DOHH2 (cell line): ENCODE measurements around the gene SLC7A7.

ENCODE experiments used
- H3F3A ChIP-seq: fragments of 200-600 bp; sonication (generic), shearing (Covaris generic); 2 replicates; pipeline ENCODE4 v1.6.0; 2016; ENCODE audit warnings: antibody characterized with exemption, mild to moderate bottlenecking; ENCODE audit not compliant: control insufficient read depth, insufficient read depth
- H3K27ac ChIP-seq: fragments of 200-600 bp; sonication (generic); 2 replicates; pipeline ENCODE4 v1.5.1; 2014; ENCODE audit warnings: low read depth, mild to moderate bottlenecking, low read length, moderate library complexity
- H3K27me3 ChIP-seq: fragments of 200-600 bp; sonication (generic); 2 replicates; pipeline ENCODE4 v1.6.1; 2014; ENCODE audit warnings: mild to moderate bottlenecking, low read length, mixed read lengths; ENCODE audit not compliant: control insufficient read depth
- H3K36me3 ChIP-seq: fragments of 200-600 bp; sonication (generic); 2 replicates; pipeline ENCODE4 v1.6.1; 2014; ENCODE audit warnings: mild to moderate bottlenecking, low read length, moderate library complexity, mixed read lengths; ENCODE audit not compliant: control insufficient read depth
- H3K4me1 ChIP-seq: fragments of 200-600 bp; sonication (generic); 2 replicates; pipeline ENCODE4 v1.6.1; 2014; ENCODE audit warnings: mild to moderate bottlenecking, low read length, mixed read lengths; ENCODE audit not compliant: control insufficient read depth
- H3K4me2 ChIP-seq: fragments of 200-600 bp; sonication (generic); 2 replicates; pipeline ENCODE4 v1.6.0; 2014; ENCODE audit warnings: mild to moderate bottlenecking, low read length, moderate library complexity
- H3K4me3 ChIP-seq: fragments of 200-600 bp; sonication (generic); 2 replicates; pipeline ENCODE4 v1.5.1; 2014; ENCODE audit warnings: mild to moderate bottlenecking, low read length, mixed read lengths
- H3K79me2 ChIP-seq: fragments of 200-600 bp; sonication (generic); 2 replicates; pipeline ENCODE4 v1.6.1; 2014; ENCODE audit warnings: mild to moderate bottlenecking, low read length, mixed read lengths; ENCODE audit not compliant: control insufficient read depth
- H3K9me2 ChIP-seq: fragments of 200-600 bp; sonication (generic); replicated peaks from 2 replicates; pipeline ENCODE4 v1.6.1; 2014; ENCODE audit warnings: mild to moderate bottlenecking, low read length, mixed read lengths; ENCODE audit not compliant: control insufficient read depth
- H3K9me3 ChIP-seq: fragments of 200-600 bp; sonication (generic); 2 replicates; pipeline ENCODE4 v1.6.1; 2014; ENCODE audit warnings: antibody characterized with exemption, low read length, mixed read lengths; ENCODE audit not compliant: control insufficient read depth, insufficient read depth
- H4K20me1 ChIP-seq: fragments of 200-600 bp; sonication (generic); 2 replicates; pipeline ENCODE4 v1.6.0; 2014; ENCODE audit warnings: low read depth, mild to moderate bottlenecking, antibody characterized with exemption, low read length, moderate library complexity; ENCODE audit not compliant: control insufficient read depth, insufficient read depth
- EZH2phosphoT487 ChIP-seq: fragments of 200-600 bp; sonication (generic); IDR thresholded peaks from 2 replicates; pipeline ENCODE4 v1.6.1; 2017; ENCODE audit warnings: borderline replicate concordance, mild to moderate bottlenecking, antibody characterized with exemption, low read length, moderate library complexity, mixed read lengths
- TF ChIP-seq, protein P1 (sequence below): fragments of 200-600 bp; sonication (generic); IDR thresholded peaks from one replicate; pipeline ENCODE4 v1.5.1; 2014; ENCODE audit warnings: antibody characterized with exemption, mild to moderate bottlenecking, low read depth, low read length; ENCODE audit not compliant: poor library complexity, severe bottlenecking

SLC7A7 gene

DNA sequence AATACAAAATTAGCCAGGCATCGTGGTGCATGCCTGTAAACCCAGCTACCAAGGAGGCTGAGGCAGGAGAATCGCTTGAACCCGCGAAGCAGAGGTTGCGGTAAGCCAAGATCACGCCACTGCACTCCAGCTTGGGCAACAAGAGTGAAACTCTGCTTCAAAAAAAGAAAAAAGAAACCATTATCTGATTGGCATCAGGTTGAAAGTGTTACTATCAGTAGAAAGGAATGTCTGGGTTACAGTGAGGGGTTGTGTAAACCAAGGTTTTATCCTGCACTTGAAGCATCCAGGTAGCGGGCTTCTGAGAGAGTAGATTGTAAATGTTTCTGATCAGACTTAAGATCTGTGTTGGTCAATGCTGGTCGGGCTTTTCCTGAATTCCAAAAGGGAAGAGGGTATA lies 62.8 kb downstream of the SLC7A7 start:
- peaks cover 6% of the 10 kb centered on the region for H3F3A ChIP-seq
- no peaks in the 10 kb centered on the region for H3K79me2 ChIP-seq
- H3K9me3 ChIP-seq = no peaks in the 10 kb centered on the region
- H3K4me3 ChIP-seq = no peak overlapping the region
- H3K4me2 ChIP-seq = no peak overlapping the region
- H3K4me1 ChIP-seq = peaks cover 33% of the 10 kb centered on the region
- no peaks in the 10 kb centered on the region for H3K9me2 ChIP-seq
- no peak overlapping the region for H3K27ac ChIP-seq
- H3K27me3 ChIP-seq = no peaks in the 10 kb centered on the region
- no peaks in the 10 kb centered on the region for H4K20me1 ChIP-seq
- TF ChIP-seq EZH2phosphoT487 = no peak
- TF ChIP-seq, protein P1, sequence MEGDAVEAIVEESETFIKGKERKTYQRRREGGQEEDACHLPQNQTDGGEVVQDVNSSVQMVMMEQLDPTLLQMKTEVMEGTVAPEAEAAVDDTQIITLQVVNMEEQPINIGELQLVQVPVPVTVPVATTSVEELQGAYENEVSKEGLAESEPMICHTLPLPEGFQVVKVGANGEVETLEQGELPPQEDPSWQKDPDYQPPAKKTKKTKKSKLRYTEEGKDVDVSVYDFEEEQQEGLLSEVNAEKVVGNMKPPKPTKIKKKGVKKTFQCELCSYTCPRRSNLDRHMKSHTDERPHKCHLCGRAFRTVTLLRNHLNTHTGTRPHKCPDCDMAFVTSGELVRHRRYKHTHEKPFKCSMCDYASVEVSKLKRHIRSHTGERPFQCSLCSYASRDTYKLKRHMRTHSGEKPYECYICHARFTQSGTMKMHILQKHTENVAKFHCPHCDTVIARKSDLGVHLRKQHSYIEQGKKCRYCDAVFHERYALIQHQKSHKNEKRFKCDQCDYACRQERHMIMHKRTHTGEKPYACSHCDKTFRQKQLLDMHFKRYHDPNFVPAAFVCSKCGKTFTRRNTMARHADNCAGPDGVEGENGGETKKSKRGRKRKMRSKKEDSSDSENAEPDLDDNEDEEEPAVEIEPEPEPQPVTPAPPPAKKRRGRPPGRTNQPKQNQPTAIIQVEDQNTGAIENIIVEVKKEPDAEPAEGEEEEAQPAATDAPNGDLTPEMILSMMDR = no peak
- H3K36me3 ChIP-seq = no peaks in the 10 kb centered on the region

DNA sequence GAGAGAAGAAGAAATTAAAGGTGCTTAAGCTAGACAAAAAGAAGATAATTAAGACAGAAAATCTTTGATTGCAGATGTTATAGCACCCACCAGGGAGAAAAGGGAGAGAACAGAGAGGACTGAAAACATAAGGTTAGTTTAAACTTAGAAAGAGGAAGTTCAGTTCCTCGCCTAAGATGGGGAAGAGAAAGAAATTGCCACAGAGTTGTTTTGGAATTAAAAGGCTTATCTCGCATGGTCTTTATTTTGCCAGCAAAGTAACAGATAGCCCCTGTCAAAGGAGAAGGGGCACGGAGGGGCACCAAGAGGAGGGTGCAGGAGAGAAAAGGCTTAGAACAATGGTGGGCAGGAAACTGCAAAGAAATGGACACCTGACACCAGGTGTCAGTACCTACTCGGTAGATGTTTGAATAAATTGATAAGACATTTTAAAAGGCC lies 66.6 kb downstream of the SLC7A7 start:
- Histone ChIP-seq H3K9me3 (no peaks in the 10 kb centered on the region), H3F3A (peaks cover 6% of the 10 kb centered on the region), H3K4me2 (peak overlapping the region; percentile 67), H3K9me2 (no peaks in the 10 kb centered on the region), H3K4me1 (peaks cover 27% of the 10 kb centered on the region), H3K27me3 (no peaks in the 10 kb centered on the region), H3K36me3 (no peaks in the 10 kb centered on the region), H3K27ac (peak overlapping the region; percentile 48), H4K20me1 (no peaks in the 10 kb centered on the region), H3K79me2 (no peaks in the 10 kb centered on the region), H3K4me3 (peak overlapping the region; percentile 59)
- no peak for TF ChIP-seq EZH2phosphoT487
- TF ChIP-seq, protein P1 = peak; percentile 31

DNA sequence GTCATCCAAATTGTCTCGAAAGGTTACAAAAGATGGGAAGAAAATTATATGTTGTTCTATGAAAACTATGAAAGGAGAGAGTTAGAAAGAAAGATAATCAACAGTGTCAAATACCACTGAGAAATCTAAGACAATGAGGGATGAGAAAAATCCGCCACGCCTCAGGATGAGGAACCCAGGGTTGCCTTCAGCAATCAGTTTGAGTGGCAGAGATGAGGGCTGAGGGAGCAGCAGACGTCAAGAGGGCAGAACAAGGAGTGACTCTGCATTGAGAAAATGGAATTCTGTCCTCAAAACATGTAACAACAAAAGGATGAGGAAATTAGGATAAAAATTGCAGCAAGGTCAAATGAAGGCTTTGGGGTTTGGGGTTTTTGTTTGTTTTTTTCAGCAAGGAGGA lies 67.0 kb downstream of the SLC7A7 start:
- no peaks in the 10 kb centered on the region for H3K79me2 ChIP-seq
- peaks cover 23% of the 10 kb centered on the region for H3K4me1 ChIP-seq
- H3K36me3 ChIP-seq = no peaks in the 10 kb centered on the region
- H4K20me1 ChIP-seq = no peaks in the 10 kb centered on the region
- peak overlapping the region; percentile 67 for H3K4me2 ChIP-seq
- no peak for TF ChIP-seq EZH2phosphoT487
- TF ChIP-seq, protein P1 = no peak
- peaks cover 6% of the 10 kb centered on the region for H3F3A ChIP-seq
- no peaks in the 10 kb centered on the region for H3K9me2 ChIP-seq
- no peaks in the 10 kb centered on the region for H3K27me3 ChIP-seq
- no peaks in the 10 kb centered on the region for H3K9me3 ChIP-seq
- peak overlapping the region; percentile 48 for H3K27ac ChIP-seq
- H3K4me3 ChIP-seq = peak overlapping the region; percentile 59
